Stimulated activated CD4-positive, alpha-beta T cell treated with anti-CD3 and anti-CD28 coated beads, Interleukin-2, amount 100 ng/mL, for 48 hours (primary cell): Measurements from ENCODE around the gene ADAT2.
A peak's percentile ranks its signal among the peaks of the same experiment; 100 is the strongest.

Experiments
- DNase-seq, 2 donors: peaks; one replicate each; pipeline ENCODE4 v3.0.0-alpha.2; 2020

Gene ADAT2

GRCh38 chr6:143441010-143441409 is 9.5 kb downstream of the ADAT2 start:
- DNase-seq = no peak

- DNase-seq = no peak
Measured at GRCh38 chr6:143432588-143432987, 17.9 kb downstream of the ADAT2 start.

GRCh38 chr6:143431226-143431625 is 19.3 kb downstream of the ADAT2 start:
- no peak for DNase-seq

- no peak for DNase-seq
Measured at GRCh38 chr6:143429970-143430369, 20.5 kb downstream of the ADAT2 start.

- DNase-seq = peak; percentile 56 to 71
Measured at GRCh38 chr6:143427109-143427817, 23.2 kb downstream of the ADAT2 start.

- DNase-seq = no peak
Measured at GRCh38 chr6:143426026-143426425, 24.5 kb downstream of the ADAT2 start.

GRCh38 chr6:143419526-143419925 is 31.0 kb downstream of the ADAT2 start:
- no peak for DNase-seq

- no peak for DNase-seq
Measured at GRCh38 chr6:143414769-143415168, 35.7 kb downstream of the ADAT2 start.

GRCh38 chr6:143410859-143411270 is 39.6 kb downstream of the ADAT2 start:
- DNase-seq = no peak

GRCh38 chr6:143408787-143409162 is 41.7 kb downstream of the ADAT2 start:
- no peak for DNase-seq

GRCh38 chr6:143408151-143408786 is 42.2 kb downstream of the ADAT2 start:
- DNase-seq = no peak

GRCh38 chr6:143406673-143407072 is 43.8 kb downstream of the ADAT2 start:
- no peak for DNase-seq

GRCh38 chr6:143405373-143406154 is 44.9 kb downstream of the ADAT2 start:
- no peak for DNase-seq

GRCh38 chr6:143402721-143403336 is 47.7 kb downstream of the ADAT2 start:
- no peak for DNase-seq

GRCh38 chr6:143401636-143402370 is 48.7 kb downstream of the ADAT2 start:
- no peak for DNase-seq

- no peak for DNase-seq
Measured at GRCh38 chr6:143401068-143401446, 49.4 kb downstream of the ADAT2 start.

- DNase-seq = no peak
Measured at GRCh38 chr6:143400258-143401067, 50.0 kb downstream of the ADAT2 start.

- no peak for DNase-seq
Measured at GRCh38 chr6:143399775-143400174, 50.7 kb downstream of the ADAT2 start.

- no peak for DNase-seq
Measured at GRCh38 chr6:143399176-143399575, 51.3 kb downstream of the ADAT2 start.

- DNase-seq = no peak
Measured at GRCh38 chr6:143397227-143398222, 53.0 kb downstream of the ADAT2 start.
